Lung (tissue), 12 donors: ENCODE data around the gene SERPINB4. TPM values are rescaled to one million over a fixed set of nuclear protein-coding genes. Genes with fewer than 3 reads are reported as not detected.

Experiments
- ATAC-seq: fragments of 200-7000 bp; cut with Tn5 transposase; one replicate; pipeline ENCODE4 v1.9.1; 2020; ENCODE audit warnings: moderate number of reproducible peaks; ENCODE audit not compliant: insufficient read depth, low FRiP score
- DNase-seq, 3 donors: peaks; one replicate each; pipeline ENCODE4 v3.0.0-alpha.2; 2013 to 2017
- H3K27ac ChIP-seq, 2 donors: one replicate each; pipeline ENCODE4 v1.5.1; 2013; ENCODE audit warnings: mild to moderate bottlenecking in 2 of 2, moderate library complexity in 2 of 2, control low read depth in 1 of 2, inconsistent platforms in 1 of 2, low read depth in 1 of 2, low read length in 1 of 2
- H3K27me3 ChIP-seq, 3 donors: one replicate each; pipeline ENCODE4 v1.5.1; 2013; ENCODE audit warnings: low read length in 2 of 3; ENCODE audit not compliant: control insufficient read depth in 3 of 3, insufficient read depth in 3 of 3
- H3K36me3 ChIP-seq, 4 donors: one replicate each; pipeline ENCODE4 v1.5.1; 2013; ENCODE audit warnings: low read length in 4 of 4, mild to moderate bottlenecking in 1 of 4, moderate library complexity in 1 of 4; ENCODE audit not compliant: control insufficient read depth in 4 of 4, insufficient read depth in 4 of 4
- H3K4me1 ChIP-seq, 5 donors: one replicate each; pipeline ENCODE4 v1.5.1; 2013; ENCODE audit warnings: low read length in 5 of 5, mild to moderate bottlenecking in 2 of 5, moderate library complexity in 1 of 5; ENCODE audit not compliant: control insufficient read depth in 5 of 5, insufficient read depth in 5 of 5
- H3K4me3 ChIP-seq: one replicate; pipeline ENCODE4 v1.5.1; 2013; ENCODE audit warnings: mild to moderate bottlenecking, control low read depth, moderate library complexity
- H3K9ac ChIP-seq, 2 donors: one replicate each; pipeline ENCODE4 v1.5.1; 2013; ENCODE audit warnings: low read length in 2 of 2, control low read depth in 1 of 2; ENCODE audit not compliant: insufficient read depth in 1 of 2
- H3K9me3 ChIP-seq, 4 donors: one replicate each; pipeline ENCODE4 v1.5.1; 2013; ENCODE audit warnings: low read length in 3 of 4, mild to moderate bottlenecking in 1 of 4, moderate library complexity in 1 of 4; ENCODE audit not compliant: control insufficient read depth in 4 of 4, insufficient read depth in 3 of 4
- CTCF ChIP-seq: IDR thresholded peaks from 2 replicates; pipeline ENCODE4 v1.5.1; 2012; ENCODE audit warnings: mild to moderate bottlenecking; ENCODE audit errors: control extremely low read depth, extremely low read depth
- WGBS, 2 donors: extraction: QIAGEN DNeasy Blood & Tissue Kit; methylation state at CpG; one replicate each; pipeline ENCODE4 v1.1.7; 2013; 5-methylcytosine and 5-hydroxymethylcytosine counted together
- polyA plus RNA-seq, 2 donors: library from polyadenylated mRNA; stranded (reverse); fragments of 200-250 nt; gene quantifications; one replicate each; pipeline ENCODE4 v1.2.1, GENCODE V29; 2013
- total RNA-seq, 2 donors: library from RNA; depleted of rRNA in 1 of 2; stranded (reverse); fragments of >200 nt in 1 of 2; gene quantifications; one replicate each; pipeline ENCODE4 v1.2.1, GENCODE V29; 2014 to 2021
- donor health status: control.
- donor health status: control.
- donor health status: Bipolar disorder and iron deficiency.
- donor health status: healthy.
- donor health status: DM: yes; HTN: yes; CAD: no.

SERPINB4 gene
- total and polyA plus RNA-seq, 4 donors = 0.34 to 17.4 (median 1.0) TPM; not detected in 1

- H3K36me3 ChIP-seq = no peaks in the 10 kb centered on the region
- H3K4me1 ChIP-seq = no peaks in the 10 kb centered on the region
- H3K27ac ChIP-seq = no peak overlapping the region
- no peak overlapping the region for H3K9ac ChIP-seq
- DNase-seq = no peak
- WGBS, 2 donors = 83 to 94% methylated on average over 3 of the region's 3 CpGs
- no peak for TF ChIP-seq CTCF
- H3K27me3 ChIP-seq = no peaks in the 10 kb centered on the region
- H3K4me3 ChIP-seq = no peak overlapping the region
- no peaks in the 10 kb centered on the region for H3K9me3 ChIP-seq
- ATAC-seq = no peak
These were observed 37.5 kb downstream of the SERPINB4 start for GRCh38 chr18:63606526-63606925.

GRCh38 chr18:63604791-63605567 lies 39.1 kb downstream of the SERPINB4 start:
- DNase-seq (no peak), ATAC-seq (no peak)
- H3K27ac ChIP-seq = no peak overlapping the region
- H3K9me3 ChIP-seq = no peaks in the 10 kb centered on the region
- no peak overlapping the region for H3K9ac ChIP-seq
- no peak for TF ChIP-seq CTCF
- no peaks in the 10 kb centered on the region for H3K27me3 ChIP-seq
- H3K4me1 ChIP-seq = no peaks in the 10 kb centered on the region
- no peaks in the 10 kb centered on the region for H3K36me3 ChIP-seq
- H3K4me3 ChIP-seq = no peak overlapping the region
- WGBS, 2 donors = 65 to 84% methylated on average over 4 of the region's 4 CpGs

GRCh38 chr18:63603772-63604171 lies 40.3 kb downstream of the SERPINB4 start:
- Histone ChIP-seq H3K27ac (no peak overlapping the region), H3K9me3 (no peaks in the 10 kb centered on the region), H3K36me3 (no peaks in the 10 kb centered on the region), H3K4me3 (no peak overlapping the region), H3K9ac (no peak overlapping the region), H3K27me3 (no peaks in the 10 kb centered on the region), H3K4me1 (no peaks in the 10 kb centered on the region)
- TF ChIP-seq CTCF = no peak
- WGBS, 2 donors = 0 to 2% methylated on average over 1 of the region's 1 CpG
- ATAC-seq (no peak), DNase-seq (no peak)

GRCh38 chr18:63603355-63603754 lies 40.7 kb downstream of the SERPINB4 start:
- no peak for ATAC-seq
- DNase-seq = no peak
- no peak for TF ChIP-seq CTCF
- H3K9ac ChIP-seq = no peak overlapping the region
- H3K4me1 ChIP-seq = no peaks in the 10 kb centered on the region
- H3K27me3 ChIP-seq = no peaks in the 10 kb centered on the region
- no peaks in the 10 kb centered on the region for H3K36me3 ChIP-seq
- H3K9me3 ChIP-seq = no peaks in the 10 kb centered on the region
- H3K27ac ChIP-seq = no peak overlapping the region
- 36 to 64% methylated on average over 1 of the region's 1 CpG for WGBS, 2 donors
- no peak overlapping the region for H3K4me3 ChIP-seq
